HepG2 (cell line): Measurements from ENCODE around the gene OLAH. TPM values are rescaled to one million over a fixed set of nuclear protein-coding genes. Genes with fewer than 3 reads are reported as not detected.
A peak's percentile ranks its signal among the peaks of the same experiment; 100 is the strongest.

Experiments
- ATAC-seq: fragments of 200-7000 bp; cut with Tn5 transposase; 3 replicates; pipeline ENCODE4 v1.9.1; 2020; ENCODE audit warnings: mild to moderate bottlenecking, moderate library complexity
- BruUV-seq: library from RNA; stranded (reverse); fragments of 400-500 nt; replicated peaks from 2 replicates; lab custom pipeline; 2021; lab: Mats Ljungman, UMichigan
- CTCF ChIA-PET: fragments of 300-600 bp; formaldehyde crosslinking; extraction: SDS; loops from one replicate; lab custom pipeline; 2021; ENCODE audit warnings: low total read pairs, inconsistent platforms, low intra/inter-chr PET ratio; lab: Yijun Ruan, JAX
- POLR2A ChIA-PET: fragments of 350-600 bp; sonication (Branson Sonifier 250); formaldehyde crosslinking; loops from one replicate; lab custom pipeline; 2020; ENCODE audit warnings: antibody characterized with exemption, inconsistent platforms; lab: Yijun Ruan, JAX
- DNase-seq: peaks from one replicate; pipeline ENCODE4 v3.0.0-alpha.2; 2015; ENCODE audit warnings: low spot score
- FAIRE-seq: peaks from 3 replicates; lab custom pipeline; 2011; peaks lifted over from hg19 to GRCh38; lab: Jason Lieb, UNC
- H2AFZ ChIP-seq: one replicate; pipeline ENCODE4 v1.6.1; 2011; ENCODE audit warnings: low read length, inconsistent platforms
- H3K27ac ChIP-seq: fragments of 300-600 bp; 3 replicates; pipeline ENCODE4 v1.8.0; 2011; ENCODE audit warnings: mixed run types, mild to moderate bottlenecking, mixed read lengths, low read length, inconsistent platforms; ENCODE audit not compliant: insufficient read depth; ENCODE audit errors: extremely low read length
- H3K27me3 ChIP-seq, 2 experiments: fragments of 200-600 bp in 1 of 2; 2 replicates in 1 of 2; 3 replicates in 1 of 2; pipeline versions ENCODE4 v1.6.0 to v1.8.0; 2011; ENCODE audit warnings: low read length in 2 of 2, mild to moderate bottlenecking in 2 of 2, moderate library complexity in 2 of 2, inconsistent platforms in 1 of 2; ENCODE audit not compliant: insufficient read depth in 2 of 2, control insufficient read depth in 1 of 2
- H3K36me3 ChIP-seq, 2 experiments: fragments of 200-600 bp in 1 of 2; replicated peaks in 1 of 2; 2 replicates in 1 of 2; 3 replicates in 1 of 2; pipeline versions ENCODE4 v1.5.1 to v1.8.0; 2011; ENCODE audit warnings: low read length in 2 of 2, inconsistent platforms in 1 of 2; ENCODE audit not compliant: insufficient read depth in 2 of 2, control insufficient read depth in 1 of 2
- H3K4me1 ChIP-seq: 2 replicates; pipeline ENCODE4 v1.5.1; 2012; ENCODE audit warnings: low read length, inconsistent platforms; ENCODE audit not compliant: insufficient read depth
- H3K4me2 ChIP-seq: 2 replicates; pipeline ENCODE4 v1.6.0; 2011; ENCODE audit warnings: low read depth, low read length, inconsistent platforms
- H3K4me3 ChIP-seq, 3 experiments: fragments of 200-600 bp in 1 of 3; sonication (generic), shearing (Covaris generic) in 1 of 3; replicated peaks in 1 of 3; 2 replicates each; pipeline ENCODE4 v1.5.1; 2011 to 2016; ENCODE audit warnings: low read length in 3 of 3, inconsistent platforms in 2 of 3, low read depth in 2 of 3, mild to moderate bottlenecking in 2 of 3, control low read depth in 1 of 3, mixed read lengths in 1 of 3; ENCODE audit not compliant: insufficient read depth in 1 of 3
- H3K79me2 ChIP-seq: one replicate; pipeline ENCODE4 v1.6.1; 2011; ENCODE audit warnings: low read length, inconsistent platforms; ENCODE audit not compliant: insufficient read depth
- H3K9ac ChIP-seq: 2 replicates; pipeline ENCODE4 v1.6.0; 2011; ENCODE audit warnings: mild to moderate bottlenecking, low read depth, low read length, inconsistent platforms; ENCODE audit not compliant: insufficient read depth
- H3K9me3 ChIP-seq: 2 replicates; pipeline ENCODE4 v1.5.1; 2012; ENCODE audit warnings: mild to moderate bottlenecking, low read length
- H4K20me1 ChIP-seq: 2 replicates; pipeline ENCODE4 v1.6.0; 2011; ENCODE audit warnings: inconsistent platforms, mild to moderate bottlenecking, low read length, moderate library complexity; ENCODE audit not compliant: insufficient read depth
- CCDC6 ChIP-seq: sonication (generic); formaldehyde crosslinking; IDR thresholded peaks from 2 replicates; pipeline ENCODE4 v1.8.1; 2022; ENCODE audit warnings: mild to moderate bottlenecking, missing genetic modification reagents, moderate library complexity
- GFI1 ChIP-seq: sonication (generic); formaldehyde crosslinking; IDR thresholded peaks from 2 replicates; pipeline ENCODE4 v1.5.0; 2020; ENCODE audit warnings: missing genetic modification reagents, mild to moderate bottlenecking, borderline replicate concordance
- HMG20B ChIP-seq: conservative IDR thresholded peaks from 2 replicates; pipeline ENCODE4 v1.6.1; 2016; ENCODE audit warnings: missing genetic modification reagents, missing compliant biosample characterization
- MEIS2 ChIP-seq: sonication (generic); formaldehyde crosslinking; IDR thresholded peaks from 2 replicates; pipeline ENCODE4 v1.9.0; 2021; ENCODE audit warnings: mild to moderate bottlenecking, missing genetic modification reagents
- MTF1 ChIP-seq: sonication (generic); formaldehyde crosslinking; IDR thresholded peaks from 2 replicates; pipeline ENCODE4 v1.5.0; 2020; ENCODE audit warnings: missing genetic modification reagents
- MXD4 ChIP-seq: IDR thresholded peaks from 2 replicates; pipeline ENCODE4 v1.6.1; 2016; ENCODE audit warnings: mild to moderate bottlenecking, missing biosample characterization, missing genetic modification reagents
- NFKB2 ChIP-seq: sonication (generic); formaldehyde crosslinking; IDR thresholded peaks from 2 replicates; pipeline ENCODE4 v1.4.0; 2020; ENCODE audit warnings: missing genetic modification reagents, borderline replicate concordance
- PLRG1 ChIP-seq: fragments of 450-650 bp; conservative IDR thresholded peaks from 2 replicates; pipeline ENCODE4 v1.6.1; 2016
- POLR2G ChIP-seq: fragments of 200-400 bp; formaldehyde crosslinking; IDR thresholded peaks from 2 replicates; pipeline ENCODE4 v1.6.1; 2018; ENCODE audit warnings: mild to moderate bottlenecking, low read depth, low read length, moderate library complexity
- RXRA ChIP-seq: sonication (generic); formaldehyde crosslinking; IDR thresholded peaks from 2 replicates; pipeline ENCODE4 v1.5.1; 2020; ENCODE audit warnings: missing genetic modification reagents
- SIX1 ChIP-seq: sonication (generic); formaldehyde crosslinking; IDR thresholded peaks from 2 replicates; pipeline ENCODE4 v1.4.0; 2020; ENCODE audit warnings: missing genetic modification reagents, borderline replicate concordance
- SKI ChIP-seq: fragments of 450-650 bp; IDR thresholded peaks from one replicate; pipeline ENCODE4 v1.6.1; 2018; ENCODE audit warnings: mild to moderate bottlenecking; ENCODE audit not compliant: partially characterized antibody
- SMAD1 ChIP-seq: sonication (generic); formaldehyde crosslinking; IDR thresholded peaks from 2 replicates; pipeline ENCODE4 v1.4.0; 2020; ENCODE audit warnings: missing genetic modification reagents, low read depth, mild to moderate bottlenecking, borderline replicate concordance
- SOX5 ChIP-seq: IDR thresholded peaks from 2 replicates; pipeline ENCODE4 v1.6.1; 2016; ENCODE audit warnings: borderline replicate concordance
- ZFX ChIP-seq: sonication (generic); formaldehyde crosslinking; IDR thresholded peaks from 2 replicates; pipeline ENCODE4 v1.4.0; 2020; ENCODE audit warnings: mild to moderate bottlenecking, low read depth, missing genetic modification reagents, moderate library complexity
- ZNF501 ChIP-seq: sonication (generic); formaldehyde crosslinking; IDR thresholded peaks from 2 replicates; pipeline ENCODE4 v1.5.1; 2020; ENCODE audit warnings: mild to moderate bottlenecking, moderate library complexity, missing genetic modification reagents
- ZNF543 ChIP-seq: sonication (generic); formaldehyde crosslinking; IDR thresholded peaks from 2 replicates; pipeline ENCODE4 v1.4.0; 2020; ENCODE audit warnings: mild to moderate bottlenecking, missing genetic modification reagents
- ZNF614 ChIP-seq: IDR thresholded peaks from 2 replicates; pipeline ENCODE4 v1.6.1; 2018; ENCODE audit warnings: missing biosample characterization, missing genetic modification reagents, inconsistent platforms, borderline replicate concordance
- WGBS: methylation state at CpG from one replicate; pipeline ENCODE4 v1.1.6; 2017; ENCODE audit warnings: low lambda C conversion rate; 5-methylcytosine and 5-hydroxymethylcytosine counted together
- in situ Hi-C: cut with HindIII; loops from 2 replicates; pipeline ENCODE4 v1.10.0; 2017; ENCODE audit warnings: low pct_unique_long_range_greater_than_20kb; ENCODE audit not compliant: extremely low pct_ligation_motif_present
- intact Hi-C: fragments of 100-400 bp; cut with micrococcal nuclease; formaldehyde crosslinking; loops from one replicate; pipeline ENCODE4 v1.10.0; 2022; ENCODE audit not compliant: unreplicated experiment
- polyA plus RNA-seq, 8 experiments: library from polyadenylated mRNA; depleted of rRNA in 3 of 8; stranded (reverse) in 7 of 8; unstranded in 1 of 8; fragments of >200 nt; fragmentation: Illumina TruSeq in 4 of 8; extraction: Trizol in 4 of 8; gene quantifications; 2 replicates each; pipeline versions ENCODE4 v1.2.1 to v1.2.3, GENCODE V29; 2011 to 2016; ENCODE audit warnings: low read depth in 4 of 8, missing spikeins in 1 of 8, mixed read lengths in 1 of 8; ENCODE audit not compliant: insufficient read depth in 1 of 8
- total RNA-seq, 5 experiments: library from RNA; depleted of rRNA; stranded (reverse); fragments of >200 nt; fragmentation: Illumina TruSeq; extraction: Trizol; gene quantifications; 2 replicates each; pipeline ENCODE4 v1.2.3, GENCODE V29; 2016; ENCODE audit warnings: low read depth in 1 of 5
- TF ChIP-seq, protein P1 (sequence below): sonication (generic); formaldehyde crosslinking; IDR thresholded peaks from 2 replicates; pipeline ENCODE4 v1.4.0; 2020; ENCODE audit warnings: mild to moderate bottlenecking, missing genetic modification reagents

The OLAH gene
- total and polyA plus RNA-seq, 2 of the 13 experiments (the other 11 are each of a cell fraction or from before 2014, with no cell fraction given), result 0.13 TPM; not detected in 1

GRCh38 chr10:15088428-15089261 lies 44.9 kb downstream of the OLAH start, which contains the start of gene ACBD7:
Gene ACBD7 (minus strand): TSS chr10:15088776. CDS start chr10:15088728, 48 bp downstream.
- Histone ChIP-seq H3K4me1 (peaks cover 15% of the 10 kb centered on the region), H3K27ac (no peak within 1 kb of the TSS), H3K9me3 (no peaks in the 10 kb centered on the region), H3K27me3 (no peaks in the 10 kb centered on the region; a peak in 1 of 5 replicates), H2AFZ (no peak within 1 kb of the TSS), H3K4me3 (peak within 1 kb of the TSS; percentile 64 to 85 (median 81)), H3K79me2 (no peaks in the 10 kb centered on the region), H4K20me1 (no peaks in the 10 kb centered on the region), H3K36me3 (no peaks in the 10 kb centered on the region), H3K4me2 (peak within 1 kb of the TSS; percentile 88), H3K9ac (peak within 1 kb of the TSS; percentile 49; the same call in 1 of the 2 replicates)
- BruUV-seq, result no TSS peak
- ATAC-seq (peak; percentile 91), FAIRE-seq (no peak), DNase-seq (peak; percentile 60)
- WGBS, result 13% methylated on average over 38 of the region's 63 CpGs
- intact Hi-C loops, result loop anchor here (5.0 kb wide), 2 partner anchors 96 to 136 kb away; partner anchors contain the start of gene DCLRE1C
- in situ Hi-C loops, result no loop called here
- ChIA-PET CTCF (no interaction called here), POLR2A (no interaction called here)
- 0 out of 2 replicates have a peak, but pooled peaks have one; percentile 60 for TF ChIP-seq NFKB2 (CRISPR knock-in tag)
- TF ChIP-seq ZNF614 (CRISPR knock-in tag), result peak; percentile 30; the same call in 1 of the 2 replicates
- TF ChIP-seq SIX1 (CRISPR knock-in tag), result no peak
- TF ChIP-seq, protein P1, sequence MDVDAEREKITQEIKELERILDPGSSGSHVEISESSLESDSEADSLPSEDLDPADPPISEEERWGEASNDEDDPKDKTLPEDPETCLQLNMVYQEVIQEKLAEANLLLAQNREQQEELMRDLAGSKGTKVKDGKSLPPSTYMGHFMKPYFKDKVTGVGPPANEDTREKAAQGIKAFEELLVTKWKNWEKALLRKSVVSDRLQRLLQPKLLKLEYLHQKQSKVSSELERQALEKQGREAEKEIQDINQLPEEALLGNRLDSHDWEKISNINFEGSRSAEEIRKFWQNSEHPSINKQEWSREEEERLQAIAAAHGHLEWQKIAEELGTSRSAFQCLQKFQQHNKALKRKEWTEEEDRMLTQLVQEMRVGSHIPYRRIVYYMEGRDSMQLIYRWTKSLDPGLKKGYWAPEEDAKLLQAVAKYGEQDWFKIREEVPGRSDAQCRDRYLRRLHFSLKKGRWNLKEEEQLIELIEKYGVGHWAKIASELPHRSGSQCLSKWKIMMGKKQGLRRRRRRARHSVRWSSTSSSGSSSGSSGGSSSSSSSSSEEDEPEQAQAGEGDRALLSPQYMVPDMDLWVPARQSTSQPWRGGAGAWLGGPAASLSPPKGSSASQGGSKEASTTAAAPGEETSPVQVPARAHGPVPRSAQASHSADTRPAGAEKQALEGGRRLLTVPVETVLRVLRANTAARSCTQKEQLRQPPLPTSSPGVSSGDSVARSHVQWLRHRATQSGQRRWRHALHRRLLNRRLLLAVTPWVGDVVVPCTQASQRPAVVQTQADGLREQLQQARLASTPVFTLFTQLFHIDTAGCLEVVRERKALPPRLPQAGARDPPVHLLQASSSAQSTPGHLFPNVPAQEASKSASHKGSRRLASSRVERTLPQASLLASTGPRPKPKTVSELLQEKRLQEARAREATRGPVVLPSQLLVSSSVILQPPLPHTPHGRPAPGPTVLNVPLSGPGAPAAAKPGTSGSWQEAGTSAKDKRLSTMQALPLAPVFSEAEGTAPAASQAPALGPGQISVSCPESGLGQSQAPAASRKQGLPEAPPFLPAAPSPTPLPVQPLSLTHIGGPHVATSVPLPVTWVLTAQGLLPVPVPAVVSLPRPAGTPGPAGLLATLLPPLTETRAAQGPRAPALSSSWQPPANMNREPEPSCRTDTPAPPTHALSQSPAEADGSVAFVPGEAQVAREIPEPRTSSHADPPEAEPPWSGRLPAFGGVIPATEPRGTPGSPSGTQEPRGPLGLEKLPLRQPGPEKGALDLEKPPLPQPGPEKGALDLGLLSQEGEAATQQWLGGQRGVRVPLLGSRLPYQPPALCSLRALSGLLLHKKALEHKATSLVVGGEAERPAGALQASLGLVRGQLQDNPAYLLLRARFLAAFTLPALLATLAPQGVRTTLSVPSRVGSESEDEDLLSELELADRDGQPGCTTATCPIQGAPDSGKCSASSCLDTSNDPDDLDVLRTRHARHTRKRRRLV, result no peak
- no peak for TF ChIP-seq SOX5
- TF ChIP-seq GFI1 (CRISPR knock-in tag), result no peak
- no peak for TF ChIP-seq PLRG1
- TF ChIP-seq POLR2G, result no peak
- TF ChIP-seq CCDC6 (CRISPR knock-in tag), result no peak; the same call in 1 of the 2 replicates
- TF ChIP-seq SMAD1 (CRISPR knock-in tag), result no peak
- TF ChIP-seq MXD4 (CRISPR knock-in tag), result peak; percentile 74; the same call in 1 of the 2 replicates
- TF ChIP-seq MEIS2 (CRISPR knock-in tag), result 0 out of 2 replicates have a peak, but pooled peaks have one; percentile 54
- TF ChIP-seq ZFX (CRISPR knock-in tag), result peak; percentile 43; the same call in 1 of the 2 replicates
- TF ChIP-seq HMG20B (CRISPR knock-in tag), result no peak
- TF ChIP-seq ZNF543 (CRISPR knock-in tag), result 0 out of 2 replicates have a peak, but pooled peaks have one; percentile 49
- TF ChIP-seq RXRA, result 0 out of 2 replicates have a peak, but pooled peaks have one; percentile 36
- no peak for TF ChIP-seq ZNF501 (CRISPR knock-in tag)
- no peak for TF ChIP-seq SKI
- TF ChIP-seq MTF1 (CRISPR knock-in tag), result no peak
